HG02970 (cell line): Measurements from ENCODE around the gene DMXL1.
"Not testable (repeated sequence)": the region's sequence is repeated elsewhere in the genome, so short reads cannot be mapped to it uniquely, and the experiment has no call there.

ENCODE experiments used
- ATAC-seq: cut with Tn5 transposase; IDR thresholded peaks from one replicate; pipeline ENCODE4 v1.9.1; 2021; ENCODE audit warnings: mild to moderate bottlenecking, moderate library complexity, moderate number of reproducible peaks; ENCODE audit not compliant: unreplicated experiment, low FRiP score

The DMXL1 gene

GRCh38 chr5:119187776-119188529 lies 117.1 kb downstream of the DMXL1 start:
- ATAC-seq: no peak

GRCh38 chr5:119190470-119191095 lies 119.7 kb downstream of the DMXL1 start:
- no peak for ATAC-seq

GRCh38 chr5:119191944-119192343 lies 121.1 kb downstream of the DMXL1 start:
- ATAC-seq: no peak

GRCh38 chr5:119200795-119201194 lies 129.9 kb downstream of the DMXL1 start:
- ATAC-seq: no peak

GRCh38 chr5:119207105-119207504 lies 136.2 kb downstream of the DMXL1 start:
- no peak for ATAC-seq

- no peak for ATAC-seq
These were observed 141.1 kb downstream of the DMXL1 start for GRCh38 chr5:119212026-119212425.

GRCh38 chr5:119212676-119213075 lies 141.8 kb downstream of the DMXL1 start:
- ATAC-seq: no peak

- ATAC-seq: no peak
These were observed 146.3 kb downstream of the DMXL1 start for GRCh38 chr5:119217183-119217582.

- no peak for ATAC-seq
These were observed 148.2 kb downstream of the DMXL1 start for GRCh38 chr5:119218830-119219782.

GRCh38 chr5:119220576-119221197 lies 149.8 kb downstream of the DMXL1 start:
- ATAC-seq: no peak

GRCh38 chr5:119221330-119221729 lies 150.4 kb downstream of the DMXL1 start:
- no peak for ATAC-seq

- ATAC-seq: no peak
These were observed 159.1 kb downstream of the DMXL1 start for GRCh38 chr5:119229950-119230349.

- ATAC-seq: no peak
These were observed 167.6 kb downstream of the DMXL1 start for GRCh38 chr5:119238265-119239118.

GRCh38 chr5:119239119-119239417 lies 168.2 kb downstream of the DMXL1 start:
- ATAC-seq: no peak

GRCh38 chr5:119239826-119240225 lies 168.9 kb downstream of the DMXL1 start:
- not testable (repeated sequence) for ATAC-seq

GRCh38 chr5:119243888-119244287 lies 173.0 kb downstream of the DMXL1 start:
- no peak for ATAC-seq

GRCh38 chr5:119250946-119251901 lies 180.3 kb downstream of the DMXL1 start:
- ATAC-seq: no peak

GRCh38 chr5:119255571-119256356 lies 184.9 kb downstream of the DMXL1 start:
- no peak for ATAC-seq
